Suprapubic skin (tissue), 4 donors: ENCODE results near the gene STS. TPM values are rescaled to one million over a fixed set of nuclear protein-coding genes. Genes with fewer than 3 reads are reported as not detected.
"Not testable (repeated sequence)": the region's sequence is repeated elsewhere in the genome, so short reads cannot be mapped to it uniquely, and the experiment has no call there.

Source experiments
- DNase-seq, 2 donors: peaks; one replicate each; pipeline ENCODE4 v3.0.0-alpha.2; 2019; ENCODE audit warnings: low spot score in 2 of 2
- H3K27ac ChIP-seq: fragments of 200-600 bp; sonication (generic); one replicate; pipeline ENCODE4 v1.5.1; 2019
- H3K27me3 ChIP-seq: fragments of 200-600 bp; sonication (generic); one replicate; pipeline ENCODE4 v1.5.1; 2019
- H3K36me3 ChIP-seq: fragments of 200-600 bp; sonication (generic); one replicate; pipeline ENCODE4 v1.5.1; 2019
- H3K4me1 ChIP-seq: fragments of 200-600 bp; sonication (generic); one replicate; pipeline ENCODE4 v1.5.1; 2019
- H3K4me3 ChIP-seq: fragments of 200-600 bp; sonication (generic); one replicate; pipeline ENCODE4 v1.5.1; 2019; ENCODE audit warnings: mild to moderate bottlenecking
- H3K9me3 ChIP-seq: fragments of 200-600 bp; sonication (generic); one replicate; pipeline ENCODE4 v1.5.1; 2019
- EP300 ChIP-seq: sonication (generic); formaldehyde crosslinking; IDR thresholded peaks from one replicate; pipeline ENCODE4 v1.6.1; 2017; ENCODE audit warnings: antibody characterized with exemption
- POLR2A ChIP-seq, 2 donors: fragments of 450-650 bp; IDR thresholded peaks; one replicate each; pipeline ENCODE4 v1.6.1; 2017; ENCODE audit warnings: antibody characterized with exemption in 2 of 2, mild to moderate bottlenecking in 2 of 2, moderate library complexity in 2 of 2
- POLR2AphosphoS5 ChIP-seq, 3 donors: sonication (generic); formaldehyde crosslinking; IDR thresholded peaks; one replicate each; pipeline ENCODE4 v1.6.1; 2017; ENCODE audit warnings: antibody characterized with exemption in 3 of 3
- WGBS: methylation state at CpG from one replicate; pipeline ENCODE4 v1.1.5; 2018; 5-methylcytosine and 5-hydroxymethylcytosine counted together
- total RNA-seq, 4 donors: library from RNA; depleted of rRNA; stranded (reverse); fragments of >200 nt; gene quantifications; one replicate each; pipeline ENCODE4 v1.1.0, GENCODE V29; 2016
- TF ChIP-seq, protein P1 (sequence below), 2 donors: fragments of 200-600 bp in 1 of 2; fragments of 450-650 bp in 1 of 2; sonication (generic) in 1 of 2; IDR thresholded peaks; one replicate each; pipeline ENCODE4 v1.5.1; 2016 to 2019; ENCODE audit warnings: antibody characterized with exemption in 2 of 2, mild to moderate bottlenecking in 1 of 2, moderate library complexity in 1 of 2

Gene STS
- total RNA-seq, 4 donors from 2014 or later = 5.0 to 7.9 (median 5.6) TPM

DNA sequence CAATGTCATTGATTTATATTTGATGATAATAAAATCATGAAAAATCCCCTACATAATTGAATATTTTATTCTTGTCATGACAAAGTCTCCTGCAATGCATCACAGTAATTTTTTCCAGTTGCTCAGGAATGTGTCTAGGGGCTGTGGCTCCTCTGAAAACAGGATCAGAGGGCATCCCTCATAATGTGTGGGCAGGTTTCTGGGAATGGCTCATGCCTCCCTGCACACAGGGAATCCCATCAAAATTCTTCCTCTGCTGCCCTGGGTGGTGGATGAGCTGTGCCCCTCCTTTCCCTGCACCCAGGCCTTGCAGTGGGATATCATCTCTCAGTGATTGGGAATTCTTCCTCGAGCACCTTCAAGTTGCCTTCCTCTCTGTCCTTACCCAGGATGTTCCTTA is 20.9 kb downstream of the STS start:
- H3K4me3 ChIP-seq = no peak overlapping the region
- H3K27me3 ChIP-seq = no peaks in the 10 kb centered on the region
- H3K4me1 ChIP-seq = no peaks in the 10 kb centered on the region
- no peaks in the 10 kb centered on the region for H3K36me3 ChIP-seq
- TF ChIP-seq POLR2A (IDR thresholded peaks at IDR 0.05) (no peak), EP300 (no peak), POLR2AphosphoS5 (IDR thresholded peaks at IDR 0.05) (no peak)
- TF ChIP-seq, protein P1, sequence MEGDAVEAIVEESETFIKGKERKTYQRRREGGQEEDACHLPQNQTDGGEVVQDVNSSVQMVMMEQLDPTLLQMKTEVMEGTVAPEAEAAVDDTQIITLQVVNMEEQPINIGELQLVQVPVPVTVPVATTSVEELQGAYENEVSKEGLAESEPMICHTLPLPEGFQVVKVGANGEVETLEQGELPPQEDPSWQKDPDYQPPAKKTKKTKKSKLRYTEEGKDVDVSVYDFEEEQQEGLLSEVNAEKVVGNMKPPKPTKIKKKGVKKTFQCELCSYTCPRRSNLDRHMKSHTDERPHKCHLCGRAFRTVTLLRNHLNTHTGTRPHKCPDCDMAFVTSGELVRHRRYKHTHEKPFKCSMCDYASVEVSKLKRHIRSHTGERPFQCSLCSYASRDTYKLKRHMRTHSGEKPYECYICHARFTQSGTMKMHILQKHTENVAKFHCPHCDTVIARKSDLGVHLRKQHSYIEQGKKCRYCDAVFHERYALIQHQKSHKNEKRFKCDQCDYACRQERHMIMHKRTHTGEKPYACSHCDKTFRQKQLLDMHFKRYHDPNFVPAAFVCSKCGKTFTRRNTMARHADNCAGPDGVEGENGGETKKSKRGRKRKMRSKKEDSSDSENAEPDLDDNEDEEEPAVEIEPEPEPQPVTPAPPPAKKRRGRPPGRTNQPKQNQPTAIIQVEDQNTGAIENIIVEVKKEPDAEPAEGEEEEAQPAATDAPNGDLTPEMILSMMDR (IDR thresholded peaks at IDR 0.05) = no peak
- H3K9me3 ChIP-seq = no peaks in the 10 kb centered on the region
- WGBS = 89% methylated on average over 1 of the region's 1 CpG
- H3K27ac ChIP-seq = no peak overlapping the region
- no peak for DNase-seq

DNA sequence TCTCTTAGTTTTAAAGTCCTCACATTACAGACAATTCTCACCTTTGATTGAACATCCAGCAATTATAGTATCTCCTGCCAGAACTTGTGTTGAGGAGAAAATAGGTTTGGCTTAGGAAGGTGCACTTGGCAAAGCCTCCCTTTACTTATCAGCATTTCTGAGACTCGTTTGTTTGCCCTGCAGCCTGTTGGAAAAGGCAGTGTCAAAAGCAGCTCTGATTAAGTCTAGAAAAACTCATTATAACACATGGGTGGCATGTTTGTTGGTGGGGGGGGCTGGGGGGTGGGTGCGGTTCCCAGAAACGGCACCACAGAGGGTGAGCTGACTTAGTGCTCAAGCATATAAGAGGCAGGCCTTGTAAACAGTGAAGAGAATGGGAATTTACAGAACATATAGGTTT is 22.1 kb downstream of the STS start:
- H3K4me1 ChIP-seq = no peaks in the 10 kb centered on the region

DNA sequence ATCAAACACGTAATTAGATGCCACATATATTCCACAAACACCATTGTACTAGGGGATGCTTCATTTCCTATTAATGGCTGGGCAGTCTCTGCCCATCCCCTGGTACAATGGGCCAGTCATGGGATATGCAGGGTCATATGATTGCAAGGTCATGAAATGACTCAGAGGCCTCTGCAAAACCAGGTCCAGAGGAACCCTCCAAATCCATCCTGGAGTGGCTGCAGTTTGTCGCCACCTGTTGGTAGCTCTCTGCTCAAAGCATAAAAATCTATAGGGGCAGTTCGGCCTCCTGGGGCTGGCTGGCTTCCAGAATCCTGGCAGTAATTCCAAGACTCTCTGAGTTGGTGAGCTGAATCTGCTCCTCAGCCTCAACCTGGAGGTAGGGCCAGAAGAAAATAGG is 23.4 kb downstream of the STS start:
- no peaks in the 10 kb centered on the region for H3K9me3 ChIP-seq
- DNase-seq = no peak
- no peaks in the 10 kb centered on the region for H3K27me3 ChIP-seq
- 85% methylated on average over 3 of the region's 3 CpGs for WGBS
- H3K4me3 ChIP-seq = no peak overlapping the region
- no peaks in the 10 kb centered on the region for H3K36me3 ChIP-seq
- H3K27ac ChIP-seq = no peak overlapping the region
- H3K4me1 ChIP-seq = no peaks in the 10 kb centered on the region
- TF ChIP-seq POLR2AphosphoS5 (IDR thresholded peaks at IDR 0.05) (no peak), EP300 (no peak), POLR2A (IDR thresholded peaks at IDR 0.05) (no peak)
- TF ChIP-seq, protein P1 (IDR thresholded peaks at IDR 0.05) = no peak

More for the DNA sequence above, 22.1 kb downstream of the STS start:
- Histone ChIP-seq H3K4me3 (no peak overlapping the region), H3K27me3 (no peaks in the 10 kb centered on the region), H3K27ac (no peak overlapping the region), H3K36me3 (no peaks in the 10 kb centered on the region), H3K9me3 (no peaks in the 10 kb centered on the region)
- DNase-seq = no peak
- TF ChIP-seq, protein P1 (IDR thresholded peaks at IDR 0.05) = no peak
- TF ChIP-seq POLR2A (IDR thresholded peaks at IDR 0.05) (no peak), POLR2AphosphoS5 (IDR thresholded peaks at IDR 0.05) (no peak), EP300 (no peak)
- WGBS = 40% methylated on average over 3 of the region's 3 CpGs

DNA sequence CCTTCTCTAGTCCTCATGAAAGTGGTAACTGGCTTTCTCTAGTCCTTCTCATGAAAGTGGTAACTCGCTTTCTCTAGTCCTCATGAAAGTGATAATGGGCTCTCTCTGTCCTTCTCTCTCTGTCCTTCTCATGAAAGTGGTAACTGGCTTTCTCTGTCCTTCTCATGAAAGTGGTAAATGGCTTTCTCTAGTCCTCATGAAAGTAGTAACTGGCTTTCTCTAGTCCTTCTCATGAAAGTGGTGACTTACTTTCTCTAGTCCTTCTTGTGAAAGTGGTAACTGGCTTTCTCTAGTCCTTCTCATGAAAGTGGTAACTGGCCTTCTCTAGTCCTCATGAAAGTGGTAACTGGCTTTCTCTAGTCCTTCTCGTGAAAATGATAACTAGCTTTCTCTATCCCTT is 31.3 kb downstream of the STS start:
- H3K4me3 ChIP-seq, H3K27ac ChIP-seq, DNase-seq, H3K4me1 ChIP-seq, H3K36me3 ChIP-seq, H3K9me3 ChIP-seq, H3K27me3 ChIP-seq: not testable (repeated sequence)
- WGBS = 86% methylated on average over 2 of the region's 2 CpGs

DNA sequence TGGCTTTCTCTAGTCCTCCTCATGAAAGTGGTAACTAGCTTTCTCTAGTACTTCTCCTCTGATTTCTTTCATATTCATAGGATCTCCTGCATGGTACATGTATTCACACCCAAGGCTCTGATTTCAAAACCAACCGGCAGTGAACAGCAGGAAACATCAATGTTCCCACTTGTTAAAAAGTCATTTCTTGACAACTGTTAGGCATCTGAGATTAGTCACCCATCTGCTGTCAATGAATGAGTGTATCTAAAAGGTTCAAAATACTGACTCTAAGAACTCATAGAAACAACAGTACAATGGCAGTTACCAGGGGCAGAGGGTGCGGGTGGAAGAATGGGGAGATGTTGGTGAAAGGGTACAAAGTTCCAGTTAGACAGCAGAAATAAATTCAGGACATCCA is 31.9 kb downstream of the STS start:
- no peak for DNase-seq
- H3K27me3 ChIP-seq = no peaks in the 10 kb centered on the region
- no peak overlapping the region for H3K27ac ChIP-seq
- TF ChIP-seq EP300 = no peak
- no peak for TF ChIP-seq POLR2A (IDR thresholded peaks at IDR 0.05)
- TF ChIP-seq POLR2AphosphoS5 (IDR thresholded peaks at IDR 0.05) = no peak
- TF ChIP-seq, protein P1 (IDR thresholded peaks at IDR 0.05) = no peak
- H3K36me3 ChIP-seq = no peaks in the 10 kb centered on the region
- 89% methylated on average over 2 of the region's 2 CpGs for WGBS
- no peaks in the 10 kb centered on the region for H3K4me1 ChIP-seq
- no peak overlapping the region for H3K4me3 ChIP-seq
- no peaks in the 10 kb centered on the region for H3K9me3 ChIP-seq

DNA sequence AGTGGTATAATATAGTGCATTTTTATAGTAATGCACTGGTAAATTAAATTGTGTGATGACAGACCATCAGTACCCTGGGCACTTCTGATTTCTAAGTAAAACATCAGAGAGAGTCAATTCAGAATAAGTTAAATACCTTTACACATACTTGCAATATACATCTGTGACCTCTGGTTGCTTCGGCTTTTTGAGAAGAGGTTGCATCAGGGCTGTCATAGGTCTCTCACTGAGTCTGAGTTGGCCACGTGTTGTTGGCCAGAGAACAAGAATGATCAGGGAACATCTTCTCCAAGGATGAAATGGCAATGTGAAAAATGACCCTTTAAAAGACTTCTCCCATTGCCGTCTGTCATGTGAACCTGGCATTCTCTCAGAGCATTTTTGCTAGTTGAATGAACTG is 37.3 kb downstream of the STS start:
- H3K27ac ChIP-seq = no peak overlapping the region
- H3K9me3 ChIP-seq = no peaks in the 10 kb centered on the region
- TF ChIP-seq POLR2A (IDR thresholded peaks at IDR 0.05) (no peak), POLR2AphosphoS5 (IDR thresholded peaks at IDR 0.05) (no peak)
- TF ChIP-seq, protein P1 (IDR thresholded peaks at IDR 0.05) = no peak
- no peaks in the 10 kb centered on the region for H3K4me1 ChIP-seq
- no peak for DNase-seq
- H3K4me3 ChIP-seq = no peak overlapping the region
- H3K27me3 ChIP-seq = no peaks in the 10 kb centered on the region
- WGBS = 69% methylated on average over 3 of the region's 3 CpGs
- no peaks in the 10 kb centered on the region for H3K36me3 ChIP-seq
